ENCODE data around the gene CRCP. TPM values are rescaled to one million over a fixed set of nuclear protein-coding genes. Genes with fewer than 3 reads are reported as not detected.

Gene CRCP
- total and polyA plus RNA-seq, 10 donors, result 11.5 to 46.2 (median 41.7) TPM

DNA sequence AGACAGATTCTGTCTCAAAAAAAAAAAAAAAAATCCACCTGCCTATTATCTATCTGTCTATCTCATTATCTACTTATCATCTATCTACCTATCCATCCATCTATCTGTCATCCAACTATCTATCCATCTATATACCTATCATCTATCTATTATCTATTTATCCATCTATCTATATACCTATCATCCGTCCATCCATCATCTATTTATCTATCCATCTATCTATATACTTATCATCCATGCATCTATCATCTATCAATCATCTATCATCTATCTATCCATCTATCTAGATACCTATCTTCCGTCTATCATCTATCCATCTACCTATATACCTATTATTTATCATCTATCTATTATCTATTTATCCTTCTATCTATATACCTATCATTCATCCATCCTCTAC is 74.0 kb downstream of the CRCP start:
- peaks cover 0 to 4% (median 0%) of the 10 kb centered on the region in 8 donors for H3K9me3 ChIP-seq
- no peaks in the 10 kb centered on the region for H3K27me3 ChIP-seq (replicated peaks in 1 of 7)
- TF ChIP-seq POLR2AphosphoS5 (IDR thresholded peaks at IDR 0.05), result no peak
- TF ChIP-seq POLR2A (IDR thresholded peaks at IDR 0.05), result no peak
- TF ChIP-seq, protein P1, sequence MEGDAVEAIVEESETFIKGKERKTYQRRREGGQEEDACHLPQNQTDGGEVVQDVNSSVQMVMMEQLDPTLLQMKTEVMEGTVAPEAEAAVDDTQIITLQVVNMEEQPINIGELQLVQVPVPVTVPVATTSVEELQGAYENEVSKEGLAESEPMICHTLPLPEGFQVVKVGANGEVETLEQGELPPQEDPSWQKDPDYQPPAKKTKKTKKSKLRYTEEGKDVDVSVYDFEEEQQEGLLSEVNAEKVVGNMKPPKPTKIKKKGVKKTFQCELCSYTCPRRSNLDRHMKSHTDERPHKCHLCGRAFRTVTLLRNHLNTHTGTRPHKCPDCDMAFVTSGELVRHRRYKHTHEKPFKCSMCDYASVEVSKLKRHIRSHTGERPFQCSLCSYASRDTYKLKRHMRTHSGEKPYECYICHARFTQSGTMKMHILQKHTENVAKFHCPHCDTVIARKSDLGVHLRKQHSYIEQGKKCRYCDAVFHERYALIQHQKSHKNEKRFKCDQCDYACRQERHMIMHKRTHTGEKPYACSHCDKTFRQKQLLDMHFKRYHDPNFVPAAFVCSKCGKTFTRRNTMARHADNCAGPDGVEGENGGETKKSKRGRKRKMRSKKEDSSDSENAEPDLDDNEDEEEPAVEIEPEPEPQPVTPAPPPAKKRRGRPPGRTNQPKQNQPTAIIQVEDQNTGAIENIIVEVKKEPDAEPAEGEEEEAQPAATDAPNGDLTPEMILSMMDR (IDR thresholded peaks at IDR 0.05 in 8 of 11, conservative IDR thresholded peaks at IDR 0.05 in 3 of 11), result no peak
- H3K4me3 ChIP-seq, result no peak overlapping the region
- no peak for DNase-seq
- WGBS, 5 donors, result 83 to 95% (median 92%) methylated on average over 2 of the region's 2 CpGs
- H3K4me1 ChIP-seq, result no peaks in the 10 kb centered on the region
- no peaks in the 10 kb centered on the region for H3K36me3 ChIP-seq
- intact Hi-C loops (cut with DNase I; ENCODE audit: low total_unique reads), result no loop called here
- H3K27ac ChIP-seq, result no peak overlapping the region

DNA sequence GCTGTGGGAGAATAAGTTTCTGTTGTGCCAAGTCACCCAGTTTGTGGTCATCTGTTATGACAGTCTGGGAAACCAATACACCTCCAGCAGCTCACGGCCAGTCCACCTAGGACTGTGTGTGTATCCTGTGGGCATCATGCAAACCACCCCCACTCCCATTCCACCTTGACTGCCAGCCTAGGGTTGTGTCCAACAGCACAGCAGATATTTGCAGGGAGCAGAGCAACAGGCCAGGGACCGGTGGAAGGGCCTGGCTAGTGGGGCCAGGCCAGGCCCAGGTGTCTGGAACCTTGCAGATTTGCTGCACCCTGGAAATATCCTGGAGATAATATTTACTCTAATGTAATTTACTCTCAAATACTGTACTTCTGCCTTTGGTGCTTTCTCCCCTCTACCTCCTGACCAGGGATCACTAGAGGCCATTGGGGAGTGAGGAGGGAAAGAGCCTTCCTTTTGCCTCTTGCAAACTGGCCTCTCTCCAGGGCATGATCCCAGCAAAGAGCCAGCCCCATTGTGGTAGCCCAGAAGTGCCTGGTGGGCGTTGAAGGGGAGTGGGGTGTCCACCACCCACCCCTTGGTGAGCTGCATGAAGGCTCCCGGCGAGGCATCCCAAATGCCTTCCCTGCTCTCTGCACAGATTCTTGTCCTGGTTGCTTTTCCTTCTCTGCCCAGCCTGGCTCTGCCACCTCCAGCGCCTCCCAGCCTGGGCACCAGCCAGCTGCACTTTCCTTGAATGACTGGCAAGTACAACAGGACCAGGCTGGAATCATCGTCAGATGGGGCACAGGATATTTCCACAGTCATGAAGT is 75.3 kb downstream of the CRCP start:
- no peak for DNase-seq
- intact Hi-C loops (cut with DNase I; ENCODE audit: low total_unique reads), result no loop called here
- Histone ChIP-seq H3K4me3 (no peak overlapping the region), H3K4me1 (no peaks in the 10 kb centered on the region), H3K27me3 (replicated peaks in 1 of 7) (no peaks in the 10 kb centered on the region), H3K36me3 (no peaks in the 10 kb centered on the region), H3K27ac (no peak overlapping the region), H3K9me3 (peaks cover 0 to 4% (median 0%) of the 10 kb centered on the region in 8 donors)
- TF ChIP-seq, protein P1 (IDR thresholded peaks at IDR 0.05 in 8 of 11, conservative IDR thresholded peaks at IDR 0.05 in 3 of 11), result no peak
- TF ChIP-seq POLR2A (IDR thresholded peaks at IDR 0.05) (no peak), POLR2AphosphoS5 (IDR thresholded peaks at IDR 0.05) (no peak)
- 89 to 94% (median 92%) methylated on average over 7 of the region's 7 CpGs for WGBS, 5 donors

DNA sequence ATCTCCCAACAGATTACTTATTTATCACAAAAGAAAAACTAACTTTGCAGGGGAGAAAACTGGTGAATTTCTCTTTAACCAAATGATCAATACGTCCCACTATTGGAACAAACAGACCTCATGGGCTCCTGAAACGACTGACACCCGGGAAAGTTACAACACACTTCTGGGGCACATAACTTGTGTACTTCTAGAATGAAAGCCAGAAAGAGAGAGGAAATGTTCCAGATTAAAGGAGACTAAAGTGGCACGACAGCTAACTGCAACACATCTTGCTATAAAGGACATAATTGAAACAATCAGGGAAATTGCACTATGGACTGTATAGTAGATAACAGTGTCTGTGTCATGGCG is 75.8 kb downstream of the CRCP start:
- no peaks in the 10 kb centered on the region for H3K4me1 ChIP-seq
- intact Hi-C loops (cut with DNase I; ENCODE audit: low total_unique reads), result no loop called here

DNA sequence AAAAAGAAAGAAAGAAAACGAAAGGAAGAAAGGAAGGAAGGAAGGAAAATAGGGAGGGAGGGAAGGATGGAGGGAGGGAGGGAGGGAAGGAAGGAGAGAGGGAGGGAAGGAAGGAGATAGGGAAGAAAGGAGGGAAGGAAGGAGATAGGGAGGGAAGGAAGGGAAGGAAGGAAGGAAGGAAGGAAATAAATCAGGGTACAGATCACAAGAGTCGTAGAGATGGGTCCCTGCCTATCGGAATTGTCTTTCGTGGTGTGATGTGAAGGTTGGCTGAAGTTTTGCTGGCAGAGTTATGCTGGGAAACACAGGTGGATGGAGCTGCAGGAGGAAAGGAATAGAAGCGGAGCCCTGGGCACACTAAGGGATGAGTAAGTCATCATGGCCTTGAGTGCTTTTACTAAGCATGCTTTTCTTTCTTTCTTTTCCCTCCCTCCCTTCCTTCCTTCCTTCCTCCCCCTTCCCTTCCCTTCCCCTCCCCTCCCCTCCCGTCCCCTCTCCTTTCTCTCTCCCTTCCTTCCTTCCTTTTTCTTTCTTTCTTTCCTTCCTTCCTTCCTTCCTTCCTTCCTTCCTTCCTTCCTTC is 78.6 kb downstream of the CRCP start:
- H3K27me3 ChIP-seq (replicated peaks in 1 of 7), result no peaks in the 10 kb centered on the region
- 54 to 67% (median 65%) methylated on average over 6 of the region's 6 CpGs for WGBS, 5 donors
- intact Hi-C loops (cut with DNase I; ENCODE audit: low total_unique reads), result no loop called here
- H3K4me1 ChIP-seq, result no peaks in the 10 kb centered on the region
- H3K27ac ChIP-seq, result no peak overlapping the region
- no peaks in the 10 kb centered on the region for H3K36me3 ChIP-seq
- TF ChIP-seq, protein P1 (IDR thresholded peaks at IDR 0.05 in 8 of 11, conservative IDR thresholded peaks at IDR 0.05 in 3 of 11), result no peak
- TF ChIP-seq POLR2A (IDR thresholded peaks at IDR 0.05) (no peak), POLR2AphosphoS5 (IDR thresholded peaks at IDR 0.05) (no peak)
- no peaks in the 10 kb centered on the region for H3K9me3 ChIP-seq
- no peak for DNase-seq
- H3K4me3 ChIP-seq, result no peak overlapping the region

More for the DNA sequence above, 75.8 kb downstream of the CRCP start:
- Histone ChIP-seq H3K36me3 (no peaks in the 10 kb centered on the region), H3K4me3 (no peak overlapping the region), H3K27me3 (replicated peaks in 1 of 7) (no peaks in the 10 kb centered on the region), H3K27ac (no peak overlapping the region), H3K9me3 (peaks cover 0 to 4% (median 0%) of the 10 kb centered on the region in 8 donors)
- TF ChIP-seq, protein P1 (IDR thresholded peaks at IDR 0.05 in 8 of 11, conservative IDR thresholded peaks at IDR 0.05 in 3 of 11), result no peak
- no peak for TF ChIP-seq POLR2A (IDR thresholded peaks at IDR 0.05)
- no peak for TF ChIP-seq POLR2AphosphoS5 (IDR thresholded peaks at IDR 0.05)
- DNase-seq, result no peak
- 74 to 93% (median 82%) methylated on average over 5 of the region's 5 CpGs for WGBS, 5 donors

Measured in spleen (tissue), 11 donors.